ENCODE results near the gene KCTD7. TPM values are rescaled to one million over a fixed set of nuclear protein-coding genes. Genes with fewer than 3 reads are reported as not detected.

The KCTD7 gene
- total and polyA plus RNA-seq, 10 of the 15 experiments (the other 5 are each of a cell fraction or from before 2014, with no cell fraction given): 1.6 to 18.0 (median 9.4) TPM

GRCh38 chr7:66654275-66655112 lies 25.8 kb downstream of the KCTD7 start (continued):
- TF ChIP-seq CBX3 (IDR thresholded peaks at IDR 0.05; ENCODE audit: borderline replicate concordance, low read depth) (no peak), ZNF207 (IDR thresholded peaks at IDR 0.05; ENCODE audit: borderline replicate concordance) (0 out of 2 replicates have a peak, but pooled peaks have one; percentile 5), IRF5 (IDR thresholded peaks at IDR 0.05; ENCODE audit: borderline replicate concordance) (no peak), TARDBP (IDR thresholded peaks at IDR 0.05; ENCODE audit: borderline replicate concordance) (no peak), MYC (IDR thresholded peaks at IDR 0.05; ENCODE audit: insufficient read depth, insufficient read length, insufficient replicate concordance, low read length, severe bottlenecking) (no peak), FOXK2 (IDR thresholded peaks at IDR 0.05) (no peak), IKZF2 (IDR thresholded peaks at IDR 0.05) (peak in 1 of 2 experiments; percentile 1; a peak in 2 of 4 replicates), ZNF384 (IDR thresholded peaks at IDR 0.05; ENCODE audit: borderline replicate concordance, low read depth, low read length) (no peak), RUNX3 (IDR thresholded peaks at IDR 0.05; ENCODE audit: low read length) (peak; percentile 29; the same call in 1 of the 2 replicates), GATAD2B (conservative IDR thresholded peaks at IDR 0.05; ENCODE audit: low read depth) (peak; percentile 26; the same call in 1 of the 2 replicates), NFXL1 (IDR thresholded peaks at IDR 0.05; ENCODE audit: borderline replicate concordance) (no peak), POLR2A (IDR thresholded peaks at IDR 0.05; ENCODE audit: low read depth, low read length) (peak; percentile 94), MTA3 (IDR thresholded peaks at IDR 0.05; ENCODE audit: borderline replicate concordance, low read length) (no peak; the same call in 1 of the 2 replicates), PKNOX1 (IDR thresholded peaks at IDR 0.05) (0 out of 2 replicates have a peak, but pooled peaks have one; percentile 52), EZH2 (IDR thresholded peaks at IDR 0.05; ENCODE audit: borderline replicate concordance, control insufficient read depth, low read depth, low read length) (no peak), SP1 (IDR thresholded peaks at IDR 0.05; ENCODE audit: low read depth, low read length) (peak; percentile 13), KDM1A (IDR thresholded peaks at IDR 0.05; ENCODE audit: borderline replicate concordance) (no peak), SMC3 (IDR thresholded peaks at IDR 0.05; ENCODE audit: borderline replicate concordance, low read length) (no peak), NFIC (IDR thresholded peaks at IDR 0.05; ENCODE audit: low read depth, low read length) (no peak), CEBPB (IDR thresholded peaks at IDR 0.05; ENCODE audit: borderline replicate concordance in 1 of 2, low read depth in 2 of 2, low read length in 2 of 2) (no peak), RELA (IDR thresholded peaks at IDR 0.05; ENCODE audit: borderline replicate concordance, partially characterized antibody) (no peak), YY1 (IDR thresholded peaks at IDR 0.05; ENCODE audit: low read depth, low read length) (peak; percentile 73)
- TF ChIP-seq, protein P1, sequence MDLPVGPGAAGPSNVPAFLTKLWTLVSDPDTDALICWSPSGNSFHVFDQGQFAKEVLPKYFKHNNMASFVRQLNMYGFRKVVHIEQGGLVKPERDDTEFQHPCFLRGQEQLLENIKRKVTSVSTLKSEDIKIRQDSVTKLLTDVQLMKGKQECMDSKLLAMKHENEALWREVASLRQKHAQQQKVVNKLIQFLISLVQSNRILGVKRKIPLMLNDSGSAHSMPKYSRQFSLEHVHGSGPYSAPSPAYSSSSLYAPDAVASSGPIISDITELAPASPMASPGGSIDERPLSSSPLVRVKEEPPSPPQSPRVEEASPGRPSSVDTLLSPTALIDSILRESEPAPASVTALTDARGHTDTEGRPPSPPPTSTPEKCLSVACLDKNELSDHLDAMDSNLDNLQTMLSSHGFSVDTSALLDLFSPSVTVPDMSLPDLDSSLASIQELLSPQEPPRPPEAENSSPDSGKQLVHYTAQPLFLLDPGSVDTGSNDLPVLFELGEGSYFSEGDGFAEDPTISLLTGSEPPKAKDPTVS (IDR thresholded peaks at IDR 0.05; ENCODE audit: low read depth, low read length): no peak
- TF ChIP-seq, protein P2, sequence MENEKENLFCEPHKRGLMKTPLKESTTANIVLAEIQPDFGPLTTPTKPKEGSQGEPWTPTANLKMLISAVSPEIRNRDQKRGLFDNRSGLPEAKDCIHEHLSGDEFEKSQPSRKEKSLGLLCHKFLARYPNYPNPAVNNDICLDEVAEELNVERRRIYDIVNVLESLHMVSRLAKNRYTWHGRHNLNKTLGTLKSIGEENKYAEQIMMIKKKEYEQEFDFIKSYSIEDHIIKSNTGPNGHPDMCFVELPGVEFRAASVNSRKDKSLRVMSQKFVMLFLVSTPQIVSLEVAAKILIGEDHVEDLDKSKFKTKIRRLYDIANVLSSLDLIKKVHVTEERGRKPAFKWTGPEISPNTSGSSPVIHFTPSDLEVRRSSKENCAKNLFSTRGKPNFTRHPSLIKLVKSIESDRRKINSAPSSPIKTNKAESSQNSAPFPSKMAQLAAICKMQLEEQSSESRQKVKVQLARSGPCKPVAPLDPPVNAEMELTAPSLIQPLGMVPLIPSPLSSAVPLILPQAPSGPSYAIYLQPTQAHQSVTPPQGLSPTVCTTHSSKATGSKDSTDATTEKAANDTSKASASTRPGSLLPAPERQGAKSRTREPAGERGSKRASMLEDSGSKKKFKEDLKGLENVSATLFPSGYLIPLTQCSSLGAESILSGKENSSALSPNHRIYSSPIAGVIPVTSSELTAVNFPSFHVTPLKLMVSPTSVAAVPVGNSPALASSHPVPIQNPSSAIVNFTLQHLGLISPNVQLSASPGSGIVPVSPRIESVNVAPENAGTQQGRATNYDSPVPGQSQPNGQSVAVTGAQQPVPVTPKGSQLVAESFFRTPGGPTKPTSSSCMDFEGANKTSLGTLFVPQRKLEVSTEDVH (IDR thresholded peaks at IDR 0.05; ENCODE audit: low read depth, partially characterized antibody): peak; percentile 74
